ENCODE results near the gene PNPLA2.

The PNPLA2 gene

GRCh38 chr11:872799-873198 lies 54.1 kb downstream of the PNPLA2 start:
- no peak for DNase-seq (ENCODE audit: low spot score)

DNA sequence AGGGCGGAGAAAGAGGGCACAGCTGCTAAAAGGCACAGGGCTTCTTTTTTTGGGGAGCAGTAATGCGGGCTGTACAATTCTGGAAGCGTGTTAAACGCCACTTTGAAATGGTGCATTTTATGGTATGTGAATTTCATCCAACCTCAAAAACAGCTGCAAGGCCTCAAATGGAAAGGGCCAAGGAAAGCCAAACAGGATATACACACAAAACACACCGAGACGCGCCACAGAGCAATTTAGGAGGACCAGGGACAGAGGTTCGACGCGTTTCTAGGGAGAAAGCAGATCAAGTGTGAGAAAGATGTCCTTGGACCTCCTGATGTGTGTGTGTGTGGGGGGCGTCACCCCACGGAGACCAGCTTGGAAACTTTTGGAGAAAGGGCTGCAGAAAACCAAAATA lies 55.0 kb downstream of the PNPLA2 start:
- no peak for DNase-seq (ENCODE audit: low spot score)

Small RNAs within 50 kb of the gene (small RNA-seq; reads per million reads assigned to genes)
- gene SNORA52 = 0 reads per million in 2 experiments

All from SK-N-DZ (cell line).